Left ventricle myocardium inferior (tissue), 1 donor: ENCODE measurements around the gene IL19. TPM values are rescaled to one million over a fixed set of nuclear protein-coding genes. Genes with fewer than 3 reads are reported as not detected.

Source experiments
- DNase-seq: peaks from one replicate; pipeline ENCODE4 v3.0.0-alpha.2; 2020
- H3K27ac ChIP-seq: fragments of 200-600 bp; replicated peaks from 2 replicates; pipeline ENCODE4 v1.8.0; 2021
- H3K27me3 ChIP-seq: fragments of 200-600 bp; 2 replicates; pipeline ENCODE4 v1.8.0; 2021; ENCODE audit warnings: low read depth
- H3K36me3 ChIP-seq: fragments of 200-600 bp; 2 replicates; pipeline ENCODE4 v1.8.0; 2021
- H3K4me1 ChIP-seq: fragments of 200-600 bp; 2 replicates; pipeline ENCODE4 v1.8.0; 2021
- H3K4me3 ChIP-seq: fragments of 200-600 bp; 2 replicates; pipeline ENCODE4 v1.8.0; 2021; ENCODE audit warnings: mild to moderate bottlenecking, moderate library complexity
- H3K9me3 ChIP-seq: fragments of 200-600 bp; replicated peaks from 2 replicates; pipeline ENCODE4 v1.8.0; 2021
- CTCF ChIP-seq: fragments of 200-600 bp; IDR thresholded peaks from 2 replicates; pipeline ENCODE4 v1.8.0; 2021; ENCODE audit warnings: antibody characterized with exemption, mild to moderate bottlenecking, borderline replicate concordance
- intact Hi-C: fragments of 100-400 bp; cut with micrococcal nuclease; formaldehyde crosslinking; loops from one replicate; pipeline ENCODE4 v1.11.0; 2022
- total RNA-seq: library from RNA; stranded (reverse); fragmentation: NEBNext Ultra II Directional; extraction: Animal tissue kit (Norgen Biotek cat#: 25700); gene quantifications from one replicate; pipeline ENCODE4 v1.2.1, GENCODE V29; 2021
- donor health status: DM: no; HTN: yes; CAD: no; lungs with severe emphysema.

Gene IL19
- total RNA-seq, 1 donor from 2014 or later = not detected

- Histone ChIP-seq H3K9me3 (no peaks in the 10 kb centered on the region), H3K4me1 (no peaks in the 10 kb centered on the region), H3K4me3 (no peak overlapping the region), H3K27me3 (peaks cover 4% of the 10 kb centered on the region), H3K36me3 (no peaks in the 10 kb centered on the region), H3K27ac (no peak overlapping the region)
- no peak for TF ChIP-seq CTCF
- intact Hi-C loops = no loop called here
- no peak for DNase-seq
These were observed 29.8 kb downstream of the IL19 start for GRCh38 chr1:206800411-206800810.

- intact Hi-C loops = no loop called here
- Histone ChIP-seq H3K9me3 (no peaks in the 10 kb centered on the region), H3K36me3 (no peaks in the 10 kb centered on the region), H3K27me3 (peaks cover 4% of the 10 kb centered on the region), H3K27ac (no peak overlapping the region), H3K4me1 (no peaks in the 10 kb centered on the region), H3K4me3 (no peak overlapping the region)
- DNase-seq = no peak
- TF ChIP-seq CTCF = no peak
These were observed 30.3 kb downstream of the IL19 start for GRCh38 chr1:206800891-206801290.

GRCh38 chr1:206801467-206801866 lies 30.9 kb downstream of the IL19 start:
- no peaks in the 10 kb centered on the region for H3K4me1 ChIP-seq
- no peak for DNase-seq
- no peaks in the 10 kb centered on the region for H3K9me3 ChIP-seq
- peaks cover 4% of the 10 kb centered on the region for H3K27me3 ChIP-seq
- H3K27ac ChIP-seq = no peak overlapping the region
- no peak overlapping the region for H3K4me3 ChIP-seq
- TF ChIP-seq CTCF = peak; percentile 31
- intact Hi-C loops = no loop called here
- no peaks in the 10 kb centered on the region for H3K36me3 ChIP-seq

GRCh38 chr1:206802401-206802800 lies 31.8 kb downstream of the IL19 start:
- Histone ChIP-seq H3K9me3 (no peaks in the 10 kb centered on the region), H3K27me3 (peaks cover 4% of the 10 kb centered on the region), H3K4me1 (no peaks in the 10 kb centered on the region), H3K36me3 (no peaks in the 10 kb centered on the region), H3K4me3 (no peak overlapping the region), H3K27ac (no peak overlapping the region)
- DNase-seq = no peak
- TF ChIP-seq CTCF = no peak
- intact Hi-C loops = no loop called here

GRCh38 chr1:206803221-206803730 lies 32.7 kb downstream of the IL19 start:
- no peak for DNase-seq
- intact Hi-C loops = no loop called here
- TF ChIP-seq CTCF = no peak
- H3K36me3 ChIP-seq = no peaks in the 10 kb centered on the region
- H3K4me1 ChIP-seq = no peaks in the 10 kb centered on the region
- H3K9me3 ChIP-seq = no peaks in the 10 kb centered on the region
- no peak overlapping the region for H3K4me3 ChIP-seq
- no peak overlapping the region for H3K27ac ChIP-seq
- peaks cover 4% of the 10 kb centered on the region for H3K27me3 ChIP-seq

GRCh38 chr1:206804156-206804737 lies 33.7 kb downstream of the IL19 start:
- intact Hi-C loops = no loop called here
- Histone ChIP-seq H3K4me1 (no peaks in the 10 kb centered on the region), H3K27me3 (no peaks in the 10 kb centered on the region), H3K27ac (no peak overlapping the region), H3K9me3 (no peaks in the 10 kb centered on the region), H3K36me3 (no peaks in the 10 kb centered on the region), H3K4me3 (no peak overlapping the region)
- no peak for TF ChIP-seq CTCF
- no peak for DNase-seq
